DMS79 treated with DMSO at 0.1 percent for 48 hours (cell line): ENCODE data around the gene NDNF.

Source experiments
- DNase-seq: peaks from one replicate; lab custom pipeline; 2025; lab: John Stamatoyannopoulos, UW

The NDNF gene, protein sequence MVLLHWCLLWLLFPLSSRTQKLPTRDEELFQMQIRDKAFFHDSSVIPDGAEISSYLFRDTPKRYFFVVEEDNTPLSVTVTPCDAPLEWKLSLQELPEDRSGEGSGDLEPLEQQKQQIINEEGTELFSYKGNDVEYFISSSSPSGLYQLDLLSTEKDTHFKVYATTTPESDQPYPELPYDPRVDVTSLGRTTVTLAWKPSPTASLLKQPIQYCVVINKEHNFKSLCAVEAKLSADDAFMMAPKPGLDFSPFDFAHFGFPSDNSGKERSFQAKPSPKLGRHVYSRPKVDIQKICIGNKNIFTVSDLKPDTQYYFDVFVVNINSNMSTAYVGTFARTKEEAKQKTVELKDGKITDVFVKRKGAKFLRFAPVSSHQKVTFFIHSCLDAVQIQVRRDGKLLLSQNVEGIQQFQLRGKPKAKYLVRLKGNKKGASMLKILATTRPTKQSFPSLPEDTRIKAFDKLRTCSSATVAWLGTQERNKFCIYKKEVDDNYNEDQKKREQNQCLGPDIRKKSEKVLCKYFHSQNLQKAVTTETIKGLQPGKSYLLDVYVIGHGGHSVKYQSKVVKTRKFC

GRCh38 chr4:121072224-121073003 is at the start of gene NDNF:
Gene NDNF (minus strand): TSS chr4:121072535. CDS start chr4:121045837, 26,698 bp downstream.
- DNase-seq = no peak

- DNase-seq = no peak
Measured at GRCh38 chr4:121119715-121120114, 47.4 kb upstream of the NDNF start.

DNA sequence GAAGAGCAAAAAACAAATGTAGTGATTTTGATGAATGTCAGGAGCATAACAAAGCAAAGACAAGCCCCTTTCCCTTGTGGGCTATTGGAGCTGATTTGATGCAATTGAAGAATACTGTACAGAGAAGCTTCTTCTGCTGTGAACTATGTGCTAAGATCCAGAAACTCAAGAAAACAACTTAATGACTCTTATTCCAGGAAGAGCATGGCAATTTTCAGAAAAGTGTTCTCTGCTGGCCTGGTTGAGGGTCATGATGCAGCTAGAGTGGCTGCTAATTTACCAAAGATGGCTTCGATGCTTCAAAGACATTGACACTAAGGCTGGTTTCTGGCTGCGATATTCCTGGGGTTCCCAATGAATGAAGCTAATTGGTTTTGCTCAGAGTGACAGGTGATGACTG is 46.0 kb upstream of the NDNF start:
- no peak for DNase-seq

DNA sequence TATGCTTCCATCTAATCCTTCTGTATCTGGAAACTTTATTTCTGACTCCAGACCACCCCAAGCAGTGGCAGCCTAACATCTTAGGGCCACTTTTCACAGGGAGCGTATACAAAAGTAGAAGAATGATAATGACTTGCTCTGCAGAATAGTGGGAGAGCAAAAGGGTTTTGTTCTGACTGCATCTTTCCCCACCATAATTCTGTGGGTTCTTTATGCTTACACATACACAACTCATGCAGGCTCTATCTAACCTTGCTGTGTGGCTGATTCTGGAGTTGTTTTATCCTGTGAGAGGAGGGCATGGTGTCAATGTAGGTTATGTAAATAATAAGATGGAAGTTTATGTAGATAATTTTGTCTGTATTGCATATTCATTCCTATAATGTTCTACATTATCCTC is 42.4 kb upstream of the NDNF start:
- DNase-seq = no peak

GRCh38 chr4:121112530-121112929 is 40.2 kb upstream of the NDNF start:
- no peak for DNase-seq

DNA sequence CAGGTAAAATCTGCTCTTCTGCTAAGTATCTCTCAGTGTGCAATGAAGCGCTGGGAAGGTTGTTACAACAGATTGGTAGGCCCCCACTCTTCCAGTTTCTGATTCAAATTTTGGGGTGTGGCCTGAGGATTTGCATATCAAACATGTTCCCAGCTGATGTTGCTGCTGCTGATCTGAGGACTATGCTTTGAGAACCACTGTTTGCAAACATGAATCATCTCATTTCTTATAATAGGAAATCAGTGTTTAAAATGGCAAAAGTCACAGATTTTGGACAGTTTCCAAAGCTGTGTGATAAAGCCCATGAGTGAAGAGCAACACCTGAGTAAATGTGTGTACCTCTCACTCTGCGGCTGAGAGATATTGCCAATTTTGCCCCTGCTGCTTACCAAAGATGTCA is 36.2 kb upstream of the NDNF start:
- DNase-seq = no peak

DNA sequence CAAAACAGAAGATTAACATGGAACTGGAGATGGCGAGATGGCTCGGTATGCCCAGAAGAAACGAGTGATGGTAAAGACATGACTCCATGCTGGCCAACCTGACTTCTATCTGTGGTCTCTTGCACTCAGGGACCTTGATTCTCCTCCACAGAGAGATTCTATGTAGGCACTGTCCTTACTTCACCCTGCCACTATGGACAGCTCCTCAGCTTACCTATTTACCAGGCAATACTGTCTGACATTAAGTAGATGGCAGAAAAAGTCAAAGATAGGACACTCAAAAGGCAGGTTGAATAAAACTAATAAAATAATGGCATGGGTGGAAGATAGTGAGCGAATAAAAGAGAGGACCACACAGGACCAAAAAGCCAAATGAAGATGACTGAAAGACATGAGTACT is 35.2 kb upstream of the NDNF start:
- no peak for DNase-seq

GRCh38 chr4:121100093-121100775 is 27.9 kb upstream of the NDNF start:
- DNase-seq = no peak

DNA sequence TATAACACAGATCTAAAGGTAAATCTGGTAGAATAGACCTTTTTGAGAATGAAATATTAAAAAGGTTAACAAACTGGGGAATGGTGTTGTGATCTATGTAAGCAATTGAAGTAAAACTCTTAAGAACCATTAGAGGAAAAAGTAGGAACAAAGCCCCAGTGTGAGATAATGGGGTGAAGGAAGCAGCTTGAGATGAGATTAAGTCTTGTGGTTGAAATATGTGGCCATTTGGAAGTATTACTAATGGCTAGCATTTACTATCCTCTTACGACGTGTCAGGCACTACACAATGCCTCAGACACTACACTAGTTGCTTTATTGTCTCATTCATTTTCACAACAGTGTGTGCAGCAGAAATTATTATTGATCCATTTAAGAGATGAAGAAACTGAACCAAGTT is 25.9 kb upstream of the NDNF start:
- no peak for DNase-seq

GRCh38 chr4:121096629-121097028 is 24.3 kb upstream of the NDNF start:
- no peak for DNase-seq

GRCh38 chr4:121096191-121096590 is 23.9 kb upstream of the NDNF start:
- no peak for DNase-seq

DNA sequence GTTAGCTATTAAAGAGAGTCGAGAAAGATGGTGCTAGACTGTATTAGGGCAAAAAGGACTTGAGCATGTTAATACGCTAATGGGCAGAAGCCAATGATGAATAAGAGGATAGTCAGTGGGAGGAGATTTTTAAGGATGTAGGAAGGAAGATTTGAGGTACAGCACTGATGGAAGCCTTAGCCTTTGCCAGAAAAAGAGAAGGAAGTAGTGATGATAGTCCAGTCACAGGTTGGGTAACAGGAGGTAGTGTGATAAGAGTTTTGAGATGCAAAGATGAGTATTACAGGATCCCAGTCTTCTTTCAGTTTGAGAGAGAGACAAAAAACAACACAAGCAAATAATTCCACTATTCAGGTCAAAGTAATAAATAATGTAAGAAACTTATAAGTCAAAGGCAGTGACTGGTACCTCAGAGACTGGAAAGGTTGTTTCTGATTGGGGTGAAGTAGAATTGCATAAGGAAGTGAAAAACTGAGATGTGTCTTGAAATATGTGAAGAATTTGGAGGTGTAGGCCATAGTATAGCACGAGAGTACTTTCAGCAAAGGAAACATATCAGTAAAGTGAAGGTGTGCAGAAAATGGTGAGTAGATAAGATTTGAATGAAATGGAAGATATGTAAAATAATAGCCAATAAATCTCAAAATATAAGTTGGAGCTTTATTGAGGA is 22.1 kb upstream of the NDNF start:
- DNase-seq = no peak

- DNase-seq = no peak
Measured at GRCh38 chr4:121093261-121093660, 20.9 kb upstream of the NDNF start.

DNA sequence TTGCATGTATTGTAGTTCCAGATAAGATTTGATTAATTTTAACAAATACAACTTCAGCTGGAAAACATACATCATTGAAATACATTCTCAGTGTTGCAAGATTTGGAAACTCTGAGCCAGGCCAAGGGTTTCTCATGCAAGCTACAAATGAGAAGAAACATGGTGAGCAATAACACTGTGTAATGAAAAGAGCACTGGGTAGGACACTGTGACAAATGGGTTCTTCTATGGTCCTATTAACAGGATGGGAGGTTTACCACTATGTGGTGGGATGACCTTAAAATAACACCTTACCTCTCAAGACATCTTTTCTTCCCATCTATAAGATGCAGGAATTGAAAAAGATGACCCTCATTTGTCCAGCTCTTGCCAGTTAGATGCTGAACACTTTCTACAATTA is 19.6 kb upstream of the NDNF start:
- no peak for DNase-seq

GRCh38 chr4:121088867-121089266 is 16.5 kb upstream of the NDNF start:
- no peak for DNase-seq

DNA sequence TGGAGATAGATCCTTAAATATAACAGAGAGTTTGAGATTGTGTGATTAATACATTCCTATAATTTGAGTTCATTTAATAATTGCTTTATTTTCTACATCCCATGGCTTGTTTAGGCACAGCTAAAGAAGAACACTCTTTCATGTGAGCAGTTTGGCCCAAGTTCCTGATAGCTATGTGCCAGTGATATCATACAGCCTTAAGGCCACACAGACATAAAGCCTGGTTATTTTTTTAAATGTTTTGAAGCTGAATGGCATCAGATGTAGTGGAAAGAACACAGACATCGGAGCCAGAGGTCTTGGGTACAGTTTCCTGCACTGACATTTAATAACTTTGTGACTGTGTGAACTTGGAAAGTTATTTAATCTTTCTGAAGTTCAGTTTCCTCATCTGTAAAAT is 7.0 kb upstream of the NDNF start:
- no peak for DNase-seq

- DNase-seq = no peak
Measured at GRCh38 chr4:121077496-121077895, 5.2 kb upstream of the NDNF start.

GRCh38 chr4:121076416-121076815 is 4.1 kb upstream of the NDNF start:
- DNase-seq = no peak

DNA sequence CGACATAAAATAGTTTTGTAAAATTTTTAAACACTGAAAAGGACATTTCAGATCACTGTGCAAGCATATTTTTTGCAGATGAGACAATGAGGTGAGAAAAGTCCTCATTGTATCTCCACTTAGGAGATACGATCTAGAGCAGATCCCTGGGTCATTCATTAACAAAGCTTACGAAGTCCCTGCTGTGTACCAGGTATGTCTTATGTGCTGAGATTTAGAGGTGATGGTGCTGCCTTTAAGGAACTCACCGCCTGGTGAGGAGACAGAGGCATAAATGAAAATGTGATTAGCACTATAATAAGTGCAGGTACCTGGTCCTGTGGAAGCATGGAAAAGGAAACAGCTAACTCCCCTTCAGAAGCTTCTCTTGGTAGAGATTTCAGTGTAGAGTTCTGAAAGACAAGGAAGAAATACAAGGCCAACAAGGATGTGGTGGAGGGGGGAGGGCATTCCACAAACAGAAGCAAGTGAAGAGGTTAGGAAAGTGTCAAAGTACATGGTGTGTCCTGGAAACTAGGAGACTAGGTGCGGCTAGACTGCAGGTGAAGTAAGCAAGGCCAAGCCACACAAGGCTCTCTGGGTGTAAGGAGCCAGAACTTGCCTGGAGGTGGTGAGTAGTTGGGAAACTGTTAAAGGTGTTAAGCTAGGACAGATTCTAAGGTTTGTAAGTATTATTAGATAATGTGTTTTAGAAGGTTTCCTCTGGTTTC is 1.5 kb upstream of the NDNF start:
- DNase-seq = no peak

DNA sequence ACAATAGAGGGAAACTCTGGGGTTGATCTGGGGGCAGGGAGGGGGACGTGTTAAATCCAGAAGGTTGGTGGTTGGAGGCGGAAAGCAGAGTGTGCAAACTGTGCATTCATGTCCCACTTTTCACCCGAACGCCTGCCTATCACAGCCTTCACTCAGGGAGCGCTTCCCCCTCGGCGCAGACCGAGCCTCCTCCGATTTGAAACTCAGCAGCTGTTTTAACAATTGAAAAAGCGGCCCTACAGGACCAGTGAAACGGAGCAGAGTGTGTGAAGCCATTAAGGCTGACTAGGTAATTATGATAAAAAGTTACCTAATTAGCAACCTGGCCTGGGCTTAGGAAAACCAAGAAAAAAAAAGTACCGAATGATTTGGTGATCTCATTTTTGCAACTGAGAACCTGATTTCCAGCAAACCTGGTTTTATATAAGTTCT is 685 bp upstream of the NDNF start:
- DNase-seq = no peak

DNA sequence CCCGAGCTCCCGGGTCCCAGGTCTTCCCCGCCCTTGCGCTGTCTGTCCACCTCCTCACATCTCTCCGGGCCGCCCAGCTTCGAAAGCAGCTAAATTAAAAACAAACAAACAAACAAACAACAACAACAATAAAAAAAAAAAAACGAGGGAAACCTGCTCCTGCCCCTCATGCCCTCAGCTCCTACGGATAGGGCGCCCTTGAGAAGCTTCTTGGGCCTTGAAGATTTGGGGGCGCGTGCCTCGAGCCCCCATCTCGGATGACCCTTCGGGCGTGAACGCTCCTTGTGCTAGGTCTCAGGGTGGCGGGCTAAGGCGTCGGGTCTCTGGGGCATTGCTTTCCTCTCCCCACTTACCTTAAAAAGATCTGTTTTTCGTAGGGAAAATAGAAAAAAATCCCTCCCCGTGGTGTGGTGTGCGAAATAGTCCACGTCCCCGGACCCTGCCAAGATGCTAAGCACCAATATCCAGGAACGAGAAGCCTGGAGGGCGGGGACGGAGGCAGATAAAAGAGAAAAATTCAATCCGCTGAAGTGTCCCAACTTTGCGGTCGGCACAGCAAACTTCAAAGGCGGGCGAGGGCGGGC is 603 bp downstream of the NDNF start:
- DNase-seq = no peak
